ENCODE results near the gene CDH12.
"Not testable (repeated sequence)": the region's sequence is repeated elsewhere in the genome, so short reads cannot be mapped to it uniquely, and the experiment has no call there.

Gene CDH12

DNA sequence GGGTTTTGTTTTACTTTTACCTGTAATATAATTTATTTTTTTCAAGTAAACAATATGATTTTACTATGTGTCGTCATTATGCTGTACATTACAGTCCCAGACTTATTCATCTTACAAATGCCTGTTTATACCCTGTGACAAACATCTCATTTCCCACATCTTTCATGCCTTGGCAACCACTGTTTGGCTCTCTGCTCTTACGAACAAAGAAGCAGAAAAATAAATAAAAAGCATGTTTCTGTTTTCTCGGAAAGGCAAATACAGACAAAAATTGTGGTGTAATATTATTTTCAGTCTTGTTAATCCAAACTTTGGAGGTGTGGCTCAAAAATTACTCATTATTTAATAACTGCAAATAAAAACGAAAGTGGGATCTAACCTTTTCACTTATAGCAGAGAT lies 393.0 kb downstream of the CDH12 start:
- DNase-seq (ENCODE audit: low read depth) = no peak

DNA sequence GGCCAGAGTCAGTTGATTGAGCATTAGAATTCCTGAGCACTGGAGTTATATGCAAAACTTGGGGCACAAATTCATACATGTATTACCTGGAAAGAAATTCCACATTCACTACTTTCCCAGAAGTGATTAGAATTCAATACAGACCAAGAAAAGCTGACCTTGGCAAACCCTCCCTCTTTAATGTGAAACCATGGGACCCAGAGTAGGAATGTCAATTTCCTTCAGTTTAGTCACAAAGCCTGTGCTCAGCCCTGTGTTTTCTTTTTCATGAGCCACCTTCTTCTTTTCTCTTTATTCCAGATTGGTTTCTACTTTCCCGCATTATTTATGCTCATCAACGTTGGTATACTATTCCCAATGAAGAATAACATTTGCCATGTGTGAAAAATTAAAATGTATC lies 420.2 kb downstream of the CDH12 start:
- DNase-seq (ENCODE audit: low read depth) = no peak

- DNase-seq (ENCODE audit: low read depth) = no peak
Measured at GRCh38 chr5:22431840-22432239, 421.3 kb downstream of the CDH12 start.

DNA sequence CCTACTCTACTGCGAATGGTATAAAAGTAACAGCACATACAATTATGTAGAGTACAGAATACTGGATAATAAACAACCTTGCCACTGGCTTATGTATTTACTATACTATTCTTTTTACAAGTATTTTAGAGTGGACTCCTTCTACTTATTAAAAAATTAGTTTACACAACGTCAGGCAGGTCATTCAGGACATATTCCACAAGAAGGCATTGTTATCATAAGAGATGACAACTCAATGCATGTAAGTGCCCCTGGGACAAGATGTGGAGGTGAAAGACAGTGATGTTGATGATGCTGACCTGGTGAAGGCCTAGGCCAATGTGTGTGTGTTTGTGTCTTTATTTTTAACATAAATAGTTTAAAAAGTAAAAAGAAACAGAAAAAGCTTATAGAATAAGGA lies 421.7 kb downstream of the CDH12 start:
- DNase-seq (ENCODE audit: low read depth) = no peak

DNA sequence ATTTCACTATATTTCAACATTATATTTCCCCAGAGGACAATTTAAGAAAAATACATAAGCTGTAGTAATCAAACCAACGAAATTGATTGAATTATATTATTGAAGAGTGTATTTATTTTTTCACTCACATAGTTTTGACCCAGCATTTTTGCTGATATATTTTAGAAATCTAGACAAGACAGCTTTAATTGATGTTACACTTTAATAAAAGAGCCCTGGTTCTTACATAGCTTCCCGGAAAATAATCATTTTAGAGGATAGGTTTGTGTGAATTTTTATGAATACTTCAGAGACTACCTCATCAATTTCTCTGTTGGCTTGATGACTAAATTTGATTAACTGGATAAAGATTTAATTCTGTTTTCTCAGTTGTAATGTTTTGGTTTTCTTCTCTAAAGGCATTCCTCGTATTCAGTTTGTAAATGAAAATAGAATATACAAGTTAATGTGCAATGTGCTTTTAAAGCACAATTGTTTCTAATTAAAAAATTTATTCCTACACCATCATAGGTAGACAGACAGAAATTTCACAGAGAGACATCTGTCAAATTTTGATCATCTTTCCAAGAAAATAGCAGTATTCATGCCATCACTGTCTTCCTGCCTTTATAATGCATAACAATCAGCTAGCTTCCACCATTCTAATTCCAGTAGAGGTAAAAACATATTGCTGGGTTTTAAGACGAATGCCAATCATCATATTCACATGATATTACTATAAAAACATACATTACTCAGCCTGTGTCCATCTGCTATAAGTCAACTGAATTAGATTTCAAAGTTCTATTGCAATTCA lies 441.4 kb downstream of the CDH12 start:
- no peak for DNase-seq (ENCODE audit: low read depth)

GRCh38 chr5:22391956-22392355 lies 461.2 kb downstream of the CDH12 start:
- DNase-seq (ENCODE audit: low read depth) = no peak

- DNase-seq (ENCODE audit: low read depth) = no peak
Measured at GRCh38 chr5:22390888-22391287, 462.3 kb downstream of the CDH12 start.

DNA sequence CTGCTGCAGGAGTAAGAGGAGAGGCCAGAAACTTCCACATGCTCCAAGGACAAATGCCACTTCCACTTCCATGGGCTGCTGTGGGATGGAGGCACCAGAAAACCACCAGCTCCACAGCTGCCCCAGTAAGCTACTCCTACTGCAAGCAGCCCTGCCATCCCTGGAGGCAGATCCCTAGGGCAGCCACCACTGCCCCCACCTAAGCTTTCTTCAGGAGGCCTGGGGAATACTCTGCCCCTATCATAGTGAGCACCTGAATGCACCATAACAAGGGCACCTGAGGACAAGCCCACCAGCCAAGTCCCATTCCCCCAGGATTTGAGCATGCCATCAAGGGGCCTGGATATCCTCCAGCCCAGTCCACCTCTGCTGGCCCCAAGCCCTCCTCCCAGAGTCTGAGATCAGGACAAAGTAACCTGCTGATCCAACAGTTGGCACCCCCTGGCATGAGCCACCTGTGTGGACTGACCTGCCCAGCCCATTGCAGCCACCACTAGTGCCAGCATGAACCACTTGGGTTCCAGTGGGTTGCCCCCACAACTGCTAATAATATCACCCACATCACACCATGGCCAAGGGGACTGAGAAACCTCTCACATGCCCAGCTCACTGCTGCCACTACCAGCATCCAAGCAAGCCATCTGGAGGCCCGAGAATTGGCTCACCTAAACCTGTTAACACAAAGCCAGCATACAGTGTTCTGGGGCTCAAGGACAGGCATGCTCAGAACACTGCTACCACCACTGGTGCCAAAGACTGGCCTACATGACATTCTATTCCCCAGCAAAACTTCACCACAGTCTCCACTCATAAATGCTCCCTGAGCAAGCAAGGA lies 480.1 kb downstream of the CDH12 start:
- DNase-seq (ENCODE audit: low read depth) = no peak

DNA sequence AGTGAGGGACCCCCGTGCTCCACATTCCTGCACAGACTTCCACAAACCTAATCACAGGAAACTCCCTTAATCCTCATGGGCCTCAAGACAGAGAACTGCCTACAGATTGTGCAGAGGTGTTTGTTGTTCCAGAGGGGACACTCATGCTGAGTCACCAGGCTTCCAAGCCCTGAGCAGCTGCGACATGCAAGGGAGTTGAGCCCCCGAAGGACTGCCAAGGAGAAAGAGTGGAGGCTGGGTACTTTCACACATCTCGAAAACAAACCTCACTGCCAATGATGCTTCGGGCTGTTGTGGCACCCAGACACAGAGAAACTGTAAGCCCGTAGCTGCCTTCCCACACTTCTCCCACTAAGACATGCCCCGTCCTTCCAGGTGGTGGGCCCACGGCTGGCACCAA lies 480.8 kb downstream of the CDH12 start:
- DNase-seq (ENCODE audit: low read depth) = no peak

- DNase-seq (ENCODE audit: low read depth) = no peak
Measured at GRCh38 chr5:22354956-22355355, 498.2 kb downstream of the CDH12 start.

DNA sequence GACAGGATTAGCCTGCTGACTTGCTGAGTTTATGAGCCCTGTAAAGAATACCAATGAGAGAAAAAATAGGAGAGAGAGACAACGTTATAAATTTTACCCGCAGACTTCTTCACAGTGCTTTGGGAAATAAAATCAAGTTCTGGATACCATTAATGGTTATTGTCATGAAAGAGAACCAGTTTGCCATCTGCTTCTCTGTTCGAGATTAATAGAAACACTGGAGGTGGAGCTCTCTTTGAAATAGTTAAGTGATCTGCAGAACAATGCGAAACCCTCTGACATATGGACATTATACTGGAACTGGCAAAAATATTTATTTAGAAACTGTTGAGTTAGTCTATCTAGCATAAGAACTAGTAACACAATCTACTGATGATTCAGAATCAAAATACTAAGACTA lies 500.7 kb downstream of the CDH12 start:
- DNase-seq (ENCODE audit: low read depth) = no peak

DNA sequence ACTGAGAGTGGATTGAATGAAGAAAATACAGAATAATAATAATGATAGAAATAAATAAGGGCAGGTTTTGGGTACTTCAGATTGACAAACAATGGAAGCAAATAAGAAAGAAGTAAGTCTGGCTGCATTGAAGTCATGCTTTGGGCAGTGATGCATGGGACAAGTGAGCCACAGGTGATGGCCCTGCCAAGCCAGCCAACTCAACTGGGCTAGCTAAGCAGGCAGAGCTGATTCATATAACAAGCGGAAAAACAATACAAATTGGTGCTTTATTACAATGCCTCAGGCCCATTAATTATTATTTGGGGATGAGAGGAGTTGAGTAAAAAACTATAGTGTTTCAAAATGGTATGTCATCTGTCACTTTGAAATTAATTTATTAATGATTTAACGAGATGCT lies 502.0 kb downstream of the CDH12 start:
- DNase-seq (ENCODE audit: low read depth) = no peak

GRCh38 chr5:22348027-22348426 lies 505.1 kb downstream of the CDH12 start:
- DNase-seq (ENCODE audit: low read depth) = no peak

DNA sequence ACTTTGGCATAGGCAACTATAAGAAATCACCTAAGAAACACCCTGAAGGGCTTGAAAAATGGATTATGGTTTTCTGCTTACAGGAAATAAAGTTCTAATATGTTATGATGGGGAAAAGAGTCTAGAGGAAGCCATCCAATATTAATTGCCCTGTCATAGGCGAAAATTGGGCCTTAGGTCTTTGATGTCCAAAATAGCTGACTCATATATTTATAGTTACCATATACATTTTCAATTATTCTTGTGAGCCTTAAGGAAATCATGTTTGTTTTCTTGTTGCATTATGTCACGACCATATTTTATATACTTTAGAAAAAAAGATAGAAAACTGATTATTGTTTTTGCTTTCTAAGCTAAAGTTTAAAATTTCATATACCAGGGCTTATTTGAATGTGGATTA lies 509.1 kb downstream of the CDH12 start:
- DNase-seq (ENCODE audit: low read depth) = no peak

DNA sequence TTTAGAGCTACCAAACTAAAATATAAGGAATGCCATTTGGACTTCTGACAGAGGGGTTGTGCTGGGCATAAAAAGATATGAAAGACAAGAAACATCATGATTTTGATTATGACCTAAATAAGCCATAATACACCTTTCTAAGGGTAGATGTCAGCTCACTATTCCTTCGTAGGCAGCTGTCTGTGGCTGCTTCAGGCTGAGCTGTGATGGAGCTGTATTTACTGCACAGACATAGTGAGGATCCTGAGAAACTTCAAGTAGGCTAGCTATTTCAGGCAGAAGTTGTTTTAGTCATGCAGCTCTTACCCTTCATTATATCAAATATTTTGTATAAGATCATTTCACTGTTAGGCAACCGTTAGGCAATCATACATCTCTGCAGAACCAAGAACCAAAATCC lies 511.7 kb downstream of the CDH12 start:
- DNase-seq (ENCODE audit: low read depth) = no peak

DNA sequence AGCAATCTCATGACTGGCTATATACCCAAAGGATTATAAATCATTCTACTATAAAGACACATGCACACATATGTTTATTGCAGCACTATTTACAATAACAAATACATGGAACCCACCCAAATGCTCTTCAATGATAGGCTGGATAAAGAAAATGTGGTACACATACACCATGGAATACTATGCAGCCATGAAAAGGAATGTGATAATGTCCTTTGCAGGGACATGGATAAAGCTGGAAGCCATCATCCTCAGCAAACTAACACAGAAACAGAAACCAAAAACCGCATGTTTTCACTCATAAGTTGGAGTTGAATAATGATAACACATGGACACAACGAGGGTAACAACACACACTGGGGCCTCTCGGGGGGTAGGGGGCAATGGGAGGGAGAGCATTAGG lies 520.2 kb downstream of the CDH12 start:
- DNase-seq (ENCODE audit: low read depth) = not testable (repeated sequence)

- DNase-seq (ENCODE audit: low read depth) = no peak
Measured at GRCh38 chr5:22329683-22330082, 523.5 kb downstream of the CDH12 start.

- DNase-seq (ENCODE audit: low read depth) = no peak
Measured at GRCh38 chr5:22319798-22320197, 533.3 kb downstream of the CDH12 start.

DNA sequence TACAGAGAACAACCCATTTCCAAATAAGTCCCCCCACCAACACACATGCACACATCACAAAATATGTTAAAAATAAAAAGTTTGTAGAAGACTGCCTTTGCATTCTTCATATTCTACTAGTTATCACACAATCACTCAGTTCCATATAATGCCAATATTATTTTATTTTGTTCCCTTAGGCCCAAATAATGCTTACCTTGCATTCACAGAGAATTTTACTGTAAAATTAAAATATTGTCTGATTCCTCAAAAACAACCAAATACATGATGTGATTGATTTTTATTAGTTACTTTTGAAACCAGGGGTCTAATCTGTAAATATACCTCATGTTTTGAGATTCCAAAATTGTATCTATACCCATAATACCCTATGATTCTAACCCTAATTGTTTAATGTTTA lies 536.9 kb downstream of the CDH12 start:
- DNase-seq (ENCODE audit: low read depth) = no peak

GRCh38 chr5:22315052-22315451 lies 538.1 kb downstream of the CDH12 start:
- DNase-seq (ENCODE audit: low read depth) = not testable (repeated sequence)

DNA sequence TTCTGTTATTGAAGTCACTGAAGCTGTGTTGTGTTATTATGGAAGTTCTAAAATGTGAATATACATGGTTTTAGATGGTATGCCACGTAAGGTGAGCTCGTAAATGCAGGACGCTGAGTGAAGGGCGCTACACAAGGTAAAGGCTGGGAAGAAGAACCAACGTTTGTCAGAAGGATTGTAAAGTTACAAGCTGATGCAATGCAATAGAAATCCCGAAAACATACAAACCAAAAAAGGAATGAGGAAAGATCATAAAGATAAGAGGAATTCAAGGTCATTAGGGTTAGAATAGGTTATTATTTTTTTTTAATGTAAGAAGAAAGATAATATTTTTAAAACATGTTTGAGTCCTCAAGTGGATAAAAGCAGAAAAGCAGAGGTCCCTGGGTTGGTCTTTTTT lies 538.6 kb downstream of the CDH12 start:
- DNase-seq (ENCODE audit: low read depth) = no peak

- DNase-seq (ENCODE audit: low read depth) = no peak
Measured at GRCh38 chr5:22306011-22306410, 547.1 kb downstream of the CDH12 start.

DNA sequence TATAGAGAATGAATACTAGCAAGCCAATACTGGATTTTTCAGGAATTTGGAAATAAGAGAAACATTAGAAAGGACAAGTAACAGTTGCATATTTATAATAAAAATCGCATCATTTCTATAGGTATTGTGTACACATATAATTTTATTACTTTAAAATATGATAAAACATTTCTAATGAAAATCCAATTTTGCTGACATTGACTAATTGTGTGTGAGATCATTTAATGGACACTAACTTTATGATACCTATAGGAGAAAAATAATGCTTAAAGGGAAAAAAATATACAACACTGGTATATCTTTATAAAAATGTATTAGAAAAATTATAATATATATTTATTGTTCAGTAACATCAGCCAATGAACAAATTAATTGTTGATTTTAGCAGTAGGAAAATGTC lies 557.3 kb downstream of the CDH12 start:
- no peak for DNase-seq (ENCODE audit: low read depth)

GRCh38 chr5:22293147-22293546 lies 560.0 kb downstream of the CDH12 start:
- no peak for DNase-seq (ENCODE audit: low read depth)

Data from activated T-helper 1 cell treated with Interleukin-2 at 50 U/mL for 16 hours (primary cell).